Stimulated activated naive CD8-positive, alpha-beta T cell treated with anti-CD3 and anti-CD28 coated beads, Interleukin-15, Interleukin-2, amounts not matched to agents 100 ng/mL and 50 ng/mL, for 24 hours (primary cell): ENCODE measurements around the gene AK1.
"Not testable (repeated sequence)": the region's sequence is repeated elsewhere in the genome, so short reads cannot be mapped to it uniquely, and the experiment has no call there.

ENCODE experiments used
- H3K27ac Mint-ChIP-seq: one replicate; pipeline ENCODE4 v1.8.0; 2021; ENCODE audit warnings: mild to moderate bottlenecking, mixed read lengths
- H3K27me3 Mint-ChIP-seq: one replicate; pipeline ENCODE4 v1.8.0; 2021; ENCODE audit warnings: mixed read lengths
- H3K36me3 Mint-ChIP-seq: one replicate; pipeline ENCODE4 v1.8.0; 2021; ENCODE audit warnings: low read depth, mixed read lengths
- H3K4me1 Mint-ChIP-seq: one replicate; pipeline ENCODE4 v1.8.0; 2021; ENCODE audit warnings: low read depth, mixed read lengths
- H3K4me3 Mint-ChIP-seq: one replicate; pipeline ENCODE4 v1.8.0; 2021; ENCODE audit warnings: mild to moderate bottlenecking, mixed read lengths
- H3K9me3 Mint-ChIP-seq: one replicate; pipeline ENCODE4 v1.8.0; 2021; ENCODE audit warnings: mixed read lengths

The AK1 gene

DNA sequence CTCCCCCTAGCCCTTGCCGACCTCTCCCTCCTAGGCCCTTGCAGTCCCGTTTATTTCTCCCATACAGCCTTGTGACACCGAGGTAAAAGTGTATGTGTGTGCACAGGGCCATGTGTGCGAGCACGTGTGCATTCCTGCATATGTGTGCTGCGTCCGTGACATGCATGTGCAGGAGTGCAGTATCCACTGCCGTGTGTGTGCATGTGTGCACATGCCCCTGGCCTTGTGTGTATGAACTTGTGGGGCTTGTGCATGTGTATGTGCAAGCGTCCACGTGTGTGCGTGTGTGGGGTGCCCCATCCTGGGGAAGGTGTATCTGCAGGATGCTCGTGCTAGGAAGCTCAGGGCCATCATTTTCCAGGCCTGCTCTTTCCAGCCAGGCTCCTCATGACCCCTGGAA lies 6.6 kb downstream of the AK1 start:
- H3K9me3 Mint-ChIP-seq, result no peaks in the 10 kb centered on the region
- no peak overlapping the region for H3K4me3 Mint-ChIP-seq
- H3K27me3 Mint-ChIP-seq, result no peaks in the 10 kb centered on the region
- H3K27ac Mint-ChIP-seq, result no peak overlapping the region
- H3K4me1 Mint-ChIP-seq, result peaks cover 2% of the 10 kb centered on the region
- no peaks in the 10 kb centered on the region for H3K36me3 Mint-ChIP-seq

- H3K27ac Mint-ChIP-seq, H3K4me3 Mint-ChIP-seq, H3K9me3 Mint-ChIP-seq, H3K27me3 Mint-ChIP-seq, H3K36me3 Mint-ChIP-seq, H3K4me1 Mint-ChIP-seq: not testable (repeated sequence)
These were observed 7.4 kb downstream of the AK1 start for GRCh38 chr9:127870153-127870491.

DNA sequence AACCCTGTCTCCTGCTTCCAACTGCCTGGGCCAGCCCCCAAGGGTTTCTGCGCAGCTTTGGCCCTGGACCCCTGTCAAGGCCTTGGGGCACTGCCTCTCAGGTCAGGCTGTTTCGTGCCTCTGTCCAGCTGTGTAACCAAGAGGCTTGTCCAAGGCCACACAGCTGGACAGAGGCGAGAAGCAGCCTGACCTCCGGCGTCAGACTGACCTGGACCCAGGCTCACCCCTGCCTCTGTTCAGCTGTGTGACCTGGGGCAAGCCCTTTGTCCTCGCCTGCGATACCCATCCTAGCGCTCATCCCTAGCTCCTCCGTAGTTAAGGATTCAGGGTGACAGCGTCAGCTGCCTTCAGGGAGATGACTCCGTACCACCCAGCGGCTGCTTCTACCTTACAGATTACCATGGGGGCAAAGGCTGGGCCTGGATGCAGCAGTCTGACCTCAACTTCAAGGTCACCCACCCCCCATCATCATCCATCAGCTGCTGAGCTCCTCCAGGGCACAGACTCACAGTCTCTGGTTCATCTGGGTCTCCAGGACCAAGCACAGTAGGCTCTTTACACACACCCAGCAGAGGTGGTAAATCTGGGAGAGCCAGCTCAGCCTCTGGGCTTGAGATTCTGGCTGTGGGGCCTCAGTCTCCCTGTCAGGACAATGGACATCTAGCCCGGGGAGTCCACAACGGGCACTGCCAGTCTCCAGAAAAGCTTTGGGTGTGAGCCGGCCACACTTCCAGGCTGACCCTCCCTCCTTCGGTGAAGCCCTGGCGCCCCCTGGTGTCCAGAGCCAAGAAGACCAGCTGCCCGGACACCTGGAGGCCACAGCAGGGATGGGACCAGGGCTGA lies 7.9 kb downstream of the AK1 start:
- H3K4me3 Mint-ChIP-seq, result no peak overlapping the region
- no peaks in the 10 kb centered on the region for H3K27me3 Mint-ChIP-seq
- peaks cover 14% of the 10 kb centered on the region for H3K4me1 Mint-ChIP-seq
- H3K27ac Mint-ChIP-seq, result no peak overlapping the region
- no peaks in the 10 kb centered on the region for H3K9me3 Mint-ChIP-seq
- no peaks in the 10 kb centered on the region for H3K36me3 Mint-ChIP-seq

GRCh38 chr9:127868278-127868902 lies 9.1 kb downstream of the AK1 start:
- Mint-ChIP-seq H3K9me3 (no peaks in the 10 kb centered on the region), H3K27me3 (no peaks in the 10 kb centered on the region), H3K36me3 (no peaks in the 10 kb centered on the region), H3K4me3 (no peak overlapping the region), H3K4me1 (peaks cover 14% of the 10 kb centered on the region), H3K27ac (no peak overlapping the region)

- Mint-ChIP-seq H3K27ac (no peak overlapping the region), H3K4me1 (peaks cover 21% of the 10 kb centered on the region), H3K36me3 (no peaks in the 10 kb centered on the region), H3K9me3 (no peaks in the 10 kb centered on the region), H3K4me3 (no peak overlapping the region), H3K27me3 (no peaks in the 10 kb centered on the region)
These were observed 9.9 kb downstream of the AK1 start for GRCh38 chr9:127867356-127868277.

DNA sequence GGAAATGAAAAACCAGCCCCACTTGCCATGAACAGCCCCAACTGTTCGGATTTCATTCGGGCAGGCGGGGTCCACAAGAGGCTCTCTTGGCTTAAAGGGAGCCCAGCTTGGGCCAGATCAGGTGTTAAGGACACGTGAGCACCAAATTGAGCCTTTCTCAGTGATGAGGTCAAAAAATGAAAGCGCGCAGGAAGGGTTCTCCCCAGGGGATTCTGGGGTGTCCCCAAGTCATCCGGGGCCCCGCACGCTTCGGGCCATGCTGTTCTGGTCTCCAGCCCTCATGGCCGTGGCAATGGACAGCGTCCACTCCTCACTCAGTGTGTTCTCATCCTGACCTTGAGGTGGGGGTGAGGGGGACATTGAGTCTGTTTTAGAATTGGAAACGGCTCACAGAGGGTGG lies 10.9 kb downstream of the AK1 start:
- no peaks in the 10 kb centered on the region for H3K36me3 Mint-ChIP-seq
- no peak overlapping the region for H3K27ac Mint-ChIP-seq
- no peaks in the 10 kb centered on the region for H3K27me3 Mint-ChIP-seq
- H3K9me3 Mint-ChIP-seq, result no peaks in the 10 kb centered on the region
- H3K4me1 Mint-ChIP-seq, result peaks cover 32% of the 10 kb centered on the region
- H3K4me3 Mint-ChIP-seq, result no peak overlapping the region

DNA sequence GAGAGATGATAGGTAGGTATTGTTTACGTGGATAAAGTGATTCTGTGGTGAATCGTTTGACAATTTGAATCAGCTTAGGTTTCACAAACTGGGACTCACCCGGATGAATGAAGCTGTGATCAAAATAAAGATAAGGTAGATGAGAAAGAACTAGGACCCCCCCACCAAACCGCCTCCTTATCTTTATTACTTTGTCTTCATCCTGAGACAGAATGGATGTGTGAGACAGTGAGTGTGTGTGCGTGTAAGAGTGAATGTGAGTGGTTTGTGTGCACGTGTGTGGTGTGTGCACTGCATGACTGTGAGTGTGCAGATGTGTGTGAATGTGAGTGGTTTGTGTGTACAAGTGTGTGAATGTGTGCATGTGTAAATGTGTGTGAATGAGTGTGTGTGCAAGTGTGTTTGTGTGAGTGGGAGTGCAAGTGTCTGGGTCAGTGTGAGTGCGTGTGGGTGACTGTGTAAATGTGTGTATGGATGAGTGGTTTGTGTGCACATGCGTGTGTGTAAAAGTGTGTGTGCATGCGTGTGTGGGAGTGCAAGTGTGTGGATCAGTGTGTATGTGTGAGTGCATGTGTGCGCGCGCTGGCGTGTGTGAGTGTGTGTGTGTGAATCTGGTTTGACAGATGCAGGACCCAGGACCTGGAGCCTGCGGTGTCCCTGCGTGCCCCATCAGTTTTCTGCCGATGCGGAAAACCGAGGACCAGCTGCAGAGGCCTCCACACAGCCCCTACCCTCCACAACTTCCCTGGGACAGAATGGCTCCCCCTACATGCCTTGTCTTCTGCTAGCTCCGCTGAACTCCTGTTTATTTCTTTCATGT lies 11.6 kb downstream of the AK1 start:
- H3K27ac Mint-ChIP-seq, result peak overlapping the region; percentile 42
- H3K4me3 Mint-ChIP-seq, result no peak overlapping the region
- H3K9me3 Mint-ChIP-seq, result no peaks in the 10 kb centered on the region
- H3K4me1 Mint-ChIP-seq, result peaks cover 39% of the 10 kb centered on the region
- H3K36me3 Mint-ChIP-seq, result no peaks in the 10 kb centered on the region
- no peaks in the 10 kb centered on the region for H3K27me3 Mint-ChIP-seq

GRCh38 chr9:127863191-127863621 lies 14.3 kb downstream of the AK1 start:
- H3K4me1 Mint-ChIP-seq, result peaks cover 49% of the 10 kb centered on the region
- H3K27me3 Mint-ChIP-seq, result no peaks in the 10 kb centered on the region
- H3K4me3 Mint-ChIP-seq, result no peak overlapping the region
- H3K9me3 Mint-ChIP-seq, result no peaks in the 10 kb centered on the region
- H3K36me3 Mint-ChIP-seq, result no peaks in the 10 kb centered on the region
- peak overlapping the region; percentile 80 for H3K27ac Mint-ChIP-seq

DNA sequence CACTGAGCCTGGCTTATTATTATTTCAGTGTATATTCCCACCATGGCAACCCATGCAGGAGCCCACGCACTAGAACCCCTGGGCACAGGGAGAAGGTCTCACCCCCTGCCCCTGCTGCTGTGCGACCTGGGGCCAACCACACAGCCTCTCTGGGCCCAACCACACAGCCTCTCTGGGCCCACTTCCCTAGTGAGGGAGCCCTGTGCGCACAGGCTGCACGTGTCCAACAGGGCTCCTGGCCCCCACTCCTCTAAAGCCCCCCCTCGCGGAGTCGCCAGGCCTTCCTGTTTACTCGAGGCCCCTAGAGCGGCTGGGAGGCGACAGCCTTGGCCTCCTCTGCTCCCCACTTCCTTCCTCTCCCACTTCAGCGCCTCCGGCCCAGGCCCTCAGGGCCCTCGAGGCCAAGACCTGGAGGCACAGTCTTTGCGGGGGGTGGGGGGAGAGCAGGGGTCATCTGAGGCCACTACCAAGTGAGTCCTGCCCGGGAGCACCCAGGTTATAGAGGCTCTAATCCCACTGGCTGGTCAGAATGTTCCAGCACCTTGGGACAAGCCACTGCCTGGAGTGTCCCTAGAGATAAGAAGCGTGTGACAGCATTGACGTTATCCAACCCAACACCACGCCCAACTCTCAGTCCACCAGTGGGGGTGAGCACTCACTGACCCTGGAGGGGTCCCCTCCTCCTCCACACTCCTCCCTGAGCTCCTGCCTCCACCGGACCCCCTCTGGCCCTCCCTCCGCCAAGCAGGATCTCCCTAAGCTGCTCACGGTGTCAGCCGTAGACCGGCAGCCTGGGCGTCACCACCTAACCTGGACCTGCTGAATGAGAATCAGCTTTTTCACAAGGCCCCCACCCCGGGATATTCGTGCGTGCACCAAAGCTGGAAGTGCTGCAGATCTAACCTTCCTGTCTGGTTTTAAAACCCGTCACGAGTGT lies 15.1 kb downstream of the AK1 start:
- Mint-ChIP-seq H3K36me3 (no peaks in the 10 kb centered on the region), H3K27ac (peak overlapping the region; percentile 80), H3K4me3 (no peak overlapping the region)

DNA sequence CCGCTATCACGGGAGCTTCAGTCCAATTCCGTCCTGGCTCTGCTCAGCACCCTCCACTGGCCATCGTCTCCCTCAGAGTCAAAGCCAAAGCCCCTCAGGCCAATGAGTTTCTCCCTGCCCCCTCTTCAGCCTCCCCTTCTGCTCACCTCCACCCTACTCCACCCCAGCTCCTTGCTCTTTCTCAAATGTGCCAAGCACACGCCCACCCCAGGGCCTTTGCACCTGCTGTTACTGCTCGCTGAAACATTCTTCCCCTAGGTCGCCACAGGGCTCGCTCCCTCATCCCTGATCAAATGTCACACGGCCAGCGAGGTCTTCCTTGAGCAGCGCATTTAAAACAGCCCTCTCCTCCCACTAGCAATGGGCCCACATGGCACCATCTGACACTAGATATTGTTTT lies 16.7 kb downstream of the AK1 start:
- Mint-ChIP-seq H3K9me3 (no peaks in the 10 kb centered on the region), H3K36me3 (no peaks in the 10 kb centered on the region), H3K27ac (no peak overlapping the region), H3K4me3 (no peak overlapping the region), H3K27me3 (no peaks in the 10 kb centered on the region), H3K4me1 (peaks cover 54% of the 10 kb centered on the region)

More for the DNA sequence above, 15.1 kb downstream of the AK1 start:
- H3K9me3 Mint-ChIP-seq, result no peaks in the 10 kb centered on the region
- peaks cover 54% of the 10 kb centered on the region for H3K4me1 Mint-ChIP-seq
- no peaks in the 10 kb centered on the region for H3K27me3 Mint-ChIP-seq

- Mint-ChIP-seq H3K4me3 (no peak overlapping the region), H3K27me3 (no peaks in the 10 kb centered on the region), H3K27ac (no peak overlapping the region), H3K9me3 (no peaks in the 10 kb centered on the region), H3K4me1 (peaks cover 53% of the 10 kb centered on the region), H3K36me3 (no peaks in the 10 kb centered on the region)
These were observed 17.2 kb downstream of the AK1 start for GRCh38 chr9:127860260-127860659.

DNA sequence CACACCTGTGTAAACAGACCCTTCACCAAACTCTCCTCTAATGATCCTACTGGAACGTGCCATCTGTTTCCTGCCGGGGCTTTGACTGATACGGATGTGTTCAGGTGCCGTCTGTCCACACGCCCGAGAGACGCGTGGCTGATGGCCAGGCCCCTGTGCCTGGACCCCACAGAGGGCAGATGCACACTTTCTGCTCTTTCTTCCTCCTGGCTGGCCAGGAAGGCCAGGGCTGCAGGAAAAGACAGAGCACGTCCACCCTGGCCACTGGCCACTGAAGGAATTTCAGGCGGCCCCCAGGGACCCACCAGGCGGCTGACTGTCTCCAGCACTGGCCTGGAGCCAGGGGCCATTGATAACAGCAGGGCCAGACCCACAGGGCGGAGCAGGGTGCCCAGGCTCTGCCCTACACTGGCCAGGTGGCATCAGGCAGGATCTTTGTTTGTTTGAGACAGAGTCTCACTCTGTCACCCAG lies 19.4 kb downstream of the AK1 start:
- Mint-ChIP-seq H3K4me3 (no peak overlapping the region), H3K4me1 (peaks cover 58% of the 10 kb centered on the region), H3K9me3 (no peaks in the 10 kb centered on the region), H3K27ac (no peak overlapping the region), H3K36me3 (no peaks in the 10 kb centered on the region), H3K27me3 (no peaks in the 10 kb centered on the region)

DNA sequence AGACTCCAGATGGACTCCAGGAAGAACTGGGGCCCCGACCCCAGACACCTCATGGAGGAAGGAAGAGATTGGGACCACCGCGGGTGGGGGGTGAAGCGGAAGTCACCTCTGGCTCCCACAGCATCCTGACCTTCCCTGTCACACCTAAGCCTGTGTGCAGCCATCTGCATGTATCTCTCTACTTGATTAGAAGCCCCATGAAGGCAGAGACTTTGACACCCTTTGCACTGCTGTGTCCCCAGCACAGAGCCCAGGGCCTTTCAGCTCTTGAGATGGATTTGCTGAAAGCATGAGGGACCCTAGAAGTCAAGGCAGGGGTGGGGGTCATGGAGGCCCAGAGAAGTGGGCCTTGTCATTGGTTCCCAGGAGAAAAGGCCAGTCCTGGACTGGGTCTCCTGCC lies 20.2 kb downstream of the AK1 start:
- Mint-ChIP-seq H3K4me3 (no peak overlapping the region), H3K36me3 (peaks cover 3% of the 10 kb centered on the region), H3K4me1 (peaks cover 58% of the 10 kb centered on the region), H3K9me3 (no peaks in the 10 kb centered on the region), H3K27me3 (no peaks in the 10 kb centered on the region), H3K27ac (no peak overlapping the region)
